ENCODE results near the gene C11orf42.

C11orf42 gene

DNA sequence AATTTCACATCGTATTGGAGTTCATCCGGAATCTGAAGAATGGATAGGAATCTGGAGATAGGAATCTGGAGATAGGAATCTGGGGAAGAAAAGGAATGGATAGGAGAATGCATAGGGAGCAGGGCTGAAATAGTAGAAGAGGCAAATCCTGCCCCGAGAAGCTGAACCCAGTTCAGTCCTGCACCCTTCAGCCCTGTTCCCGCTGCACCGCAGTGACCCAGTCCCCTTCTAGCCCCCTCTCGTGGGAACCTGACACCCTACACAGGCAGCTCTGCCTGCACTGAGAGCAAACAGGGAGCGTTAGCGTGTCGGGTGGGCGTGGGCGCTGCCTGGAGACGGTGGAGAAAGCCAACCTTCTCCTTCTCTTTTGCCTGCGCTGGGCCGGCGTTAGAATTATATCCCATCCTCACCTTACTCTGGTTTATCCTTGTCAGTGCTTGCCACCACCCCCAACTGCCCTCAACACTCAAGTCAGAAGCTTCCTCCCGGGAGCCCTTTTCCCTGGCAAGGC lies 53.3 kb downstream of the C11orf42 start:
- no peak for DNase-seq

DNA sequence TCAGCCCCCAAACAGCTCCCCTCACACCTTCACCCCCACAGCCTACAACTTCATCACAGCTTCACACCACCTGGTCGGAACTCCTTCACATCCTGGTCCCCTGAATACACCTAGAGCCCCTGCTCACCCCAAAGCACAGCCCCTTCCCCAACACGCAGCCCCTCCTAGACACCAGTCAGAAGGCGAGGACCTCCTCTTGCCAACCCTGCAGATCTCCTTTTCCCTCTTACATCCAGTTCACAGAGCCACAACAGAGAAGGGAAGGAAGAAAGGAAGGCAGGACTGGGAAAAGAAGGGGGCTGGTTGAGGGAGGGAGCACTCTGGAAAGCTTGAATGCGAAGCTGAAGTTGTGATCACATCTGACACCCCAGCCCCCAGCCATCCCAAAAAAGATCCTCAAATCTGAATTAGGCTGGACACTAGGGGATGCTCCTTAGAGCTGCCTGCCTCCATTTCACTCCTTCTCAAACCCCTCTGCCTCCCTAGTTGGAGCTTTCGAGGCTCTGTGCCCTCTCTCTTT lies 54.9 kb downstream of the C11orf42 start:
- no peak for DNase-seq

Measured in activated T-cell treated with anti-CD3 and anti-CD28 coated beads, Interleukin-2, amount 50 U/mL, for 1 hour (primary cell).